COLO668 (cell line): ENCODE measurements around the gene DCLK1.
A peak's percentile ranks its signal among the peaks of the same experiment; 100 is the strongest.

Experiments
- DNase-seq: peaks from one replicate; lab custom pipeline; 2025; ENCODE audit not compliant: unreplicated experiment; lab: John Stamatoyannopoulos, UW

The DCLK1 gene

DNA sequence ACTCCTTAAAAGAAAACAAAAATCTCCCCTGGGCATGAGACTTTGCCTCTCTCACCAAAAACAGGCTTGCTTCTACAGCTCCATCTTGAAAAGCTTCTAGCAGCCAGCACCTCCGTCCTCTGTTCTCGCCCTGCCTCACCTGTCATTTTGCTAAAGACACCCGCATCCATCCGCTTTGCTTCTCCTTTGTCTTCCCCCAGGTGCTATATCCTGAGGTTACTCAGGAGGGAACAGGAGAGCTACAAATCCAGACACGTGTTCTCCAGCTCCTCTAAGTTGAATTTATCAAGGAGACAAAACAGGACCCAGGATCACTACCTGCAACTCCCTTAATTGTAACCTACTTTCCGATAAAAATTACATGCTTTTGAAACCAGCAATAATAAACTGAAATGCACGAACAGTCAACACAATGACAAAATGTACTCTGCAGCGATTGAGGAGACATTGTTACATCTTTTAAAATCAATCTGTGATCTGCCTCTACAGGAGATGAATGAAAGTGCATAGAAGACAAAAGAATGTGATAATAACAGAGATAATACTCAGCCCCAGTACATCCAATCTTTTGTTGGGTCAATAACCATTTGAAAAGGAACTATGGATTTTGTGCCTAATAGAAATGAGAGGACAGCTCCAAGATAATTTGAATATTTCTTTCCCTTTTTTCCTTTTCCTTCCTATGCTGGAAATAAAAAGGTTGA, 221.2 kb downstream of the DCLK1 start:
- DNase-seq: no peak

DNA sequence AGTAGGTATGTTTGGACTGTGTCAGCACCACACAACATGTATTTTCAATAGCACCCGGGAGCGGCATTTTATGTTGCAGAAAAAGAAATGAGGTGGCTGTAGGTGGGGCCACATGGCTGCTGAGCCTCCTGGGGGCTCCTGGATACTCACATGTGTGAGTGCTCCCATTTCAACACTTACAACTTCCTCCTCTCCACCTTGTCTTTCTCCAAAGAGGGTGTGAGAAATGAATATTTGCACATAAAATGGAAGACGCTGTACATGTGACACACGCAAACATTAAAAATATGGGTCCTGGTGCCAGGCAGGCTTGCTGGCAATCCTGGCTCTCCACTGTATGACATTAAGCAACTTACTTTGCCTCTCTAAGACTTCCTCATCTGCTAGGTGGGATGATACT, 222.1 kb downstream of the DCLK1 start:
- DNase-seq: no peak

DNA sequence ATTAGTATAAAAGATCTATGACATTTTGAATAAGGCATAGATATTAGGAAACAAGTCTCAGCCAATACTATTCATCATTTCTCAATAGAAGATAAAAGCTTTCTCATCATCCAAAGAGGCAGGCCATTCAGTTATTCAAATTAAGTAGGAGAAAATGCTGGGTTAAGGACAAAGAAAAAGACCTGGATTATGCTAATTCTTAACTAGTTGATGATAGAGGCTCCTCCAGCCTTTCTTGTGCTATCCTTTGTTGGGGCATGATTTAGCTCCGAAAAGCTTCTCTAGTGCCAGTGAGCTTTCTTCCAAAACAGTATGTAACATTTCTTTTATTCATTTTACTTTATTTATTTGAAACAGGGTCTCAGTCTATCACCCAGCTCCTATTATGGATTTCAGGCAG, 223.0 kb downstream of the DCLK1 start:
- DNase-seq: no peak

DNA sequence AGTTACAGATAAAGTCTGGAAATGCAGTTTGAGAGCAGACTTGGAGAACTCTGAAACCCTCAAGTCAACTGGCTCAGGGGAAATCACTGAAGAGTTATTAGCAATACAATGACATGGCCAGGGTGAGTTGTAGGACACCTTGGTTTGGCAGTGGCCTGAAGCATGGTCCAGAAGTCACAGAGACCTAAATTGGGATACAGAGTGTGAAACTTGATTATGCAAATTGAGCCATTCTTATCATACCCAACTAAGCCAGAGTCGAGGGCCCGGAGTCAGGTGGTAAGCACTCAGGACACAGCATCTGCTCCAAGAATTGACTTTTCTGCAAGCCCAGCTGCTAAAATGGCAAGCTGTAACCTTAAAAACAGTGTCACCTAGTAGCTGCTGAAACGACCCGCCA, 224.5 kb downstream of the DCLK1 start:
- DNase-seq: no peak

DNA sequence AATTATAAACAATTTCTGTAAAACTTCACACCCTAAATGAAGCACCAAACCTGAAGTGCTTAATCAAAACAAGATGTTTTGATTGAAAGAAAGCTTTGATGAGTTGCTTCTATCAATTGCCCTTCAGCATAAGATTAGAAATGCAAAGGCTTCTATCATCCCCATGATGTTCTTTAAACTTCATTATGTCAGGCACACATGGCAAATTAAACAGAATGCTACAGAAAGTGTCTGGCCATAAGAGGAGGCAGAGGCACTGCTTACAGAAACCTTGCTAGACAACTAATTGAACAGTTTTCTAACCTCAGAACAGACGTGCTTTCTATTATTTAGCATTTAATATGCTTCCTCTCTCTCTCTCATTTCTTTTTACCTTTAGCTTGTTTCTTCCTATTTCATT, 228.1 kb downstream of the DCLK1 start:
- DNase-seq: no peak

DNA sequence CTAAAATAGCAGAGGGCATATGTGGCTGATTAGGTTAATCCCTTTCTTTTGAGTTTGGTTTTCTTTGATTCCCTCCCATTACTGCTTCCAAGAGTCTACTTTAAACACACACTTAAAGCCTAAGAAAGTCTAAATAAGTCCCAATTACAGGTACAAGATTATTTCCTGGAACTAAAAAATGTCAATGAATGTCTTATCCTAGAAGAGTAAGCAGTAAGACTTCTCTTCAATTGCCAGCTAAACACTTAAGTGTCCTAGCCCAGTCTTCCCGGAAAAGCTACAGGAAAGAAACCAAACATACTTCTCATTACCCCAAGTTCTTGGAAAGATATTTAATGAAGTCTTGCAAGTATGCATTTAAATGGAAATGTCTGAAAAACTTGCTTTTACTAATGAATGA, 233.1 kb downstream of the DCLK1 start:
- DNase-seq: no peak

DNA sequence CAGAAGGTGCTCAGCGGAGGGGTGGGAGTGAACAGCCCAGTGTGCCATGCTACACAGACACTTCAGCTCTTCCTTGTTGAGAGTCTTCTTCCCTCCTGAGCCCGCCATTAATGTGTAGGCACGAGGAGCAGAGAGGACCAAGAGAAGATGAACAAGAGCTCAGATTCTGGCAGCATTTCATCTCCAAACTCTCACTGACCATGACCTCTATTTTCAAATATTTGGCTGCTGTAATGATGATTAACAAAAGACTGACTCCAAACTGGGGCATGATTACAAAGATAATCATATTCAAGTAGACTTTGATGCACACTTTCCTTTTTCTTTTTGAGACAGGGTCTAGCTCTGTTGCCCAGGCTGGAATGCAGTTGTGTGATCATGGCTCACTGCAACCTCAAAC, 236.5 kb downstream of the DCLK1 start:
- no peak for DNase-seq

DNA sequence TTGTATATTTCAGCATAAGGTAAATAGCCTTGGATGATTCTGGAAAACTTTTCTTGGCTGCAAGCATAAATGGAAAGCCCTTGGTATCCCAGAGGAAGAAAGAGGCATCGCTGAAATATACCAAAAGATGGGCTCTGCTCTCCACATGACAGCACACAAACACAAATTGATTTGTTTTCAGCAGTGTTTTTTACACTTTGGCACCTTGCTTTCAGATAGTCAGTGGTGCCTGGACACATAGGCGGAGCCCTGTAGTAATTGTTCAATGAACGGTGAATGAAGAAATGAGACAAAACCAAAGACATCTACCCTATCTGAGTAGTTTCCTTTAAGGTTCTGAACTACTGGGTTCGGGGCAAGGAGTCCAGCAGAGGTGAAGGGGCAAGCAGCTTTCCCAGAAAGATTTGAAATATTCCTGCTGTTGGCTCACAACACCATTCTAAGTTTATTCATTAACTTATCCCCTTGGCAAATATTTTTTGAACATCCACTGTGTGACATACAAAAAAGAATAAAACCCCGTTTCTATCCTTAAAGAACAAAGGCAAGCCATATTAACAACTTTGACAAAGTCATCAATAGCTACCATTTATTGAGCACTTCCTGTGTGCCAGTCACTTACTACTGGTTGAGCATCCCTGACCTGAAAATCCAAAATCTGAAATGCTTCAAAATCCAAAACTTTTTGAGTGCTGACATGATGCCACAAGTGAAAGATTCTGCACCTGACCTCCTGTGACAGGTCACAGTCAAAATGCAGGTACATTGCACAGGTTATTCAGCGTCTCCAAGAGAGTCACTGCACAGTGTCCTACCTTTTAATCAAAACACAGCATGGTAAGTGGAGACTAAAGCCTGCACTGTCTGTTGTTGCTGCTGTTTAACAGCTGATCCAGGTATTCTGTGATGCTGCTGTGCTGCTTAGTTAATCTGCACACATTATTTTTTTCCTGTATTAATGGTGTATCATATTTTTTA, 238.1 kb downstream of the DCLK1 start:
- DNase-seq: no peak

DNA sequence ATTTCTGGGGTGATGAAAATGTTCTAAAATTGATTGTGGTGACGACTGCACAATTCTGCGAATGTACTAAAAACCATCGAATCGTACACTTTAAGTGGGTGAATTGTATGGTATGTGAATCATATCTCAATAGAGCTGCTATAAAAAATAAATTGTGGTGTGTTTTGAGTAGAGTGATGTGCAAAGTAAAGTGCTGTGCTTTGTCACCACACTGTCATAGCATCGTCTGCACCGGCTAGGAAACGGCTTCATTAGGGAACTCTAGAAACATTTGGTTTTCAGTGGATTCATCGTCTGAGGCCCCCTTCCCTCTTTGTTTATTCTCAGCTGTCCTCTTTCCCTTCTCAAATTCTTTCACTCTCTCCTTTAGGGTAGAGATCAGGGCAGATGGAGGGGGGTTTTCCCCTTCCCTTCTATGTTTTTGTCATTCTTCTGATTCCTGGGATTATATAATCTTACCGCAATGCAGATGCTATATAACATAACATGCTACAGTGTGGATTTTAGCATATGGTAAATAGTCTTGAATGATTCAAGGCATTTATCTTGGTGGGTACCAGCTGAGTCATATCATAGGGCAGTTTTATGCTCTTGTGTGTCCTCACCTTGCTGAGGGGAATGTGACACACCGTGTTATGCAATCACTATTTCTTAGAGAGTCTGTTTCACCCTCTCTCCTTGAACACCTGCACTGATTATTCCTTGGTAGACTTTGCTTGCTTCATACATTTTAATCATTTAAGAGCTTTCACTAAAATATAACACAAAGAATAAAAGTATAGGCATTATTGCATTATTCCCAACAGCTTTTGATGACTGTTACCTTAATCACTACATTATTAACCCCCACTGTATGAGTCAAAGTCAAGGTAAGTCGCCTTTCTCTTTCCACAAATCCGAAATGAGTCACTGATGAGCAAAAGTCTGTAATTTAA, 239.4 kb downstream of the DCLK1 start:
- no peak for DNase-seq

DNA sequence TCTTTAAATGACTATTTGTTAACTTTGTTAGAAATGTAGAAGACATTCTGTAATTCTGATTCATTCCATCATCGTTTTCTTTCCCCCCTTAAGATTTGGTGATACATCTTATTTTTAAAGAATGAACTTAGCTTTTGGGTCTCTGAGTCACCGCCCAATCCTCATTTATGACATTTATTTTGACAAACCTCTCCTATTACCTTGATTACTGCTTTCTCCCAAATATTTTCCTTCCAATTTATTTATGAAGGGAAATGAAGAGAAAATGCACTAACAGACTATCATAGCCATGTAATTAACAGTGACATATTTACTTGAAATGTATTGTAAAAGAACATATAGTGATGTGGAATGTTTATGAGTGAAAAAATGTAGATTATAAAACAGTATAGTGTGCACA, 241.6 kb downstream of the DCLK1 start:
- no peak for DNase-seq

DNA sequence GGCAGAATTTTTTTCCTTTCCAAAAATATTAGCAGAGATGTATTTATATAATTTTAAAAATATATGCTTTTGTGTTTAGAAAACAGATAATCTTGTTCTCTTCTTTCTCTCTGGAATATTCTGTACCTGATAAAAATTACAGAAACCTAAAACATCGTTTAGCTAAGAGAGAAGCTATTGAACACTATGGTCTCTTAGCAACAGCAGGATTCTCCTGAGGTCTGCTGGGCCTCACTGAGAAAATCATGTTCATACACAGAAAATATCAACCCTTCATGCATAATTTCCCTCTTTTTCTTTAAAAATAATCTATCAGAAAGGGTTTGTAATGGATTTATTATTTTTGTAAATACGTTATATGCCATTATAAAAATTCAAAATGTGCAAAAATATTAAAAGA, 242.2 kb downstream of the DCLK1 start:
- DNase-seq: no peak

DNA sequence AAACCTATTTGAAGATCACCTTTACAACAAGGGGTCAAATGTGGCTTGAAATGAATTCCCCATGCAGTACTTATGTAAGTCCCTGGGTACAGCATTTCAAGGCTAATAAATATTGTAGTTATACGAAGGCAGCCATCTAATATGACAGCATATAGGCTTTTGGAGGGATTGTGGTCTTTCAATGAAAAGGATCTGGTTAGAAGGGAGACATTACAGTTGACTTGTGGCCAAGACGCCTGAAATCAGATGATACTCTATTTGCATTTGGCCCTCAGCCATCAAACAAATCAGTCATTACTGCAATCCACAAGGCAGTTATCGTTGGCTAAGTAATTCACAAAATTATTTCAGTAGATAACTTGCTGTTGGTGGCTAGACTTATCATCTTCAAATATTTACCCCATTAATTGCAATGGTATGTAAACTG, 242.7 kb downstream of the DCLK1 start:
- DNase-seq: no peak

DNA sequence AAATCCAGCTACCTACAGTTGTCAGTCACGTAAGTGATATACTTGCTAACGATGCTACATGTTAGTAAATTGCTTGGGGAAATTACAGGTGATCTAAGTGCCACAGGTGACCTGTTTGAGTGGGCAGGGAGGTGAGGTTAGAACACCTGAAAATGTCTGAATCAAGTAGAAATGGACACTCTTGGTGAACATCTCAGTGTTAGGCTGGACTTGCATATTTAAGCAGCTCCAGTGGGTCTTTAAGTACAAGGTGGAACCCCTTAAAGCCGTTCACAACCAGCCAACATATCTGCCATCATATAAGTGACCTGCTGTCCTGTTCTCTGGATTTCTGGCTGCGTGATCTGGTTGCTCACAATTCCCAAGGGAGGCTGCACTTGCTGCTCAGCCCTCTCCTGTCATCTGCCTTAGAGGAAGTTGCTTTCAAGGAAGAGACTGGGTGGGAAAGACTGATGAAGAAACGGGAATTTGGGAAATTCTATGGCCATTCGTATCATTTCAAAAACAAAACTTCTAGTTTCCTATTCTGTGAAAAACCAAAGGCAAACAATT, 244.0 kb downstream of the DCLK1 start:
- no peak for DNase-seq

DNA sequence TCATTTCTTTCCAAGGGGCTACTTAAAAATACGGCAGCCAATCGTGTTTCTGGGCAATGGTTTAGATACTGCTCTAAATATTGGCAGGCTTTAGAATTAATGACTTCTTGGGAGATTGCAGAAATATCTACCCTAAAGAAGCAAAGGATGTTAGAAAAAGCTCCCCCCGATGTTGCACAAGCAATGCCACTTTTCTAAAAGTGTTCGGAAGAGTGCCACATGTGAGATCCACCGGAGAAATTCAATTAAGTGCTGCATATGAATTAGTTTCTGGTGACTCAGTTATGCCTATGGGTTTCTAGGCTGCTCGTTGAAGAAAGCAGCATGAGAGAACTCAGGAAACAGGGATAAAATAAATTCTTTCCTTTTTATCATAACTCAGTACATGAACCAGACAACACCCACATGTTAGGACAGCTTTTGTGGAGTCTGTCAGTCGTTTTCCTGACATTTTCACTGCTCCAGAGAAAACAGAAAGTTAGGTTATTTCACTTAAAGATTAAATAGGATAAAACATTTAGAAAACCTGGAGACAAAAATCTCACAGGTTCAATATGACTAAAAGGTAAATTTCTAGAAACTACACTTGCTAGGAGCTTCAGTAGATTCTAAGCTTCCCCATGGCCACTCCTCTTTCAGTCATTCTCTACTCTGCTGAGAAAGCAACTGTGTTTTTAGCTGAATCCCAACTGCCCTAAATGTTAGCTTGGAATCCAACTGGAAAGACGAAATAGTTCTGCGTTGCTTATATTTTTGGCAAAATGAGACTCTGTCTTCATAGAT, 244.7 kb downstream of the DCLK1 start:
- no peak for DNase-seq

DNA sequence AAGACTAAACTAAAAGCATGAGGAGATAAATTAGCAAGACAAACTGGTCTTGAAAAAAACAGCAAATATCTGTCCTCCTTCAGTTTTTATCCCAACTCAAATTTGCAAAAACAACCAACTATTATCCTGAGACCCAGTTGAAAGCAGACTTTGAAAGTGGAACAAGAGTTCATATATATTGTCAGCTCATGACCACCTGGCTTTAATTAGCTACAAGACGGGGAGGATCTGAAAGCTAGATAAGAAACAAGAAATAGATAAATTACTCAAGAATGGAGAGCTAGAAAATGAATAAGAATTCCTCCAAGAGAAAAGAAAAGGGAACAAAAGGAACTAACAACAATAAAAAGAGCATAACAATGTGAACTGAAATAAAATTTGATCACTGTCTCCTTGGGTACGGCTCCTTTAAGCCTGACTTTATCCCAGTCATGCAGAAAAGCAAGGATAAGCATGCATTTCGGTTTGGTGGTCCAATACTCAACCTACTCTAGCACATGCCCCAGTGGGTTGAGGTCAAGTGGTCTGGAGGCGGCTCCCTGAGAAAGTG, 246.9 kb downstream of the DCLK1 start:
- no peak for DNase-seq

DNA sequence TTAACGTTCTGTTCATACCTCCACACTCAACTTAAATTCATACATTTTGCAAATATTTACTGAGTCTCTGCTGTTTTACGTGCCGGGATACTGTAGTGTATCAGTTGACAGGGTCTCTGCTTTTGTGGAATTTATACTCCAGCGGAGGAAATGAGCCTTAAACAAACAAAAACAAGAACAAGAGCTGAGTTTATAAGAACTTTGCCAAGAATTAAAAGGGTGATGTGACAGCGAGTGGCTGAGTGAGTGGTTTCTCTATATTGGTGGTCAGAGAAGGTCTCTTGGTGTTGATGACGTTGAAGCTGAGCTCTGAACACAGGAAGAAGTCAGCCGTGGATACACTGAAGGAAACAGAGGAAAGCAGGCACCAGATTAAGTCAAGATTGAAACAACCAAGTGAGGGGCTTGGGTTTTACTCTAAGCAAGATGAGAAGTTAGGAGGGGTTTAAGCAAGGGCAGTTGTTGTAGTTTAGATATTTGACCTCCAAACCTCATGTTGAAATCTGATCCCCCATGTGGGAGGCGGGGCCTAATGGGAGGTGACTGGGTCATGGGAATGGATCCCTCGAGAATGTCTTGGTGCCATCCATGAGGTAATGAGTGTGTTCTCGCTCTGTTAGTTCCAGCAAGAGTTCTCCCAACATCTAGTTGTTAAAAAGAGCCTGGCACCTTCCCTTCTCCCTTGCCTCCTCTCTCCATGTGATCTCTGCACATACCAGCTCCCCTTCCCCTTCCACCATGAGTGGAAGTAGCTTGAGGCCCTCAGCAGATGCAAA, 248.3 kb downstream of the DCLK1 start:
- DNase-seq: no peak

DNA sequence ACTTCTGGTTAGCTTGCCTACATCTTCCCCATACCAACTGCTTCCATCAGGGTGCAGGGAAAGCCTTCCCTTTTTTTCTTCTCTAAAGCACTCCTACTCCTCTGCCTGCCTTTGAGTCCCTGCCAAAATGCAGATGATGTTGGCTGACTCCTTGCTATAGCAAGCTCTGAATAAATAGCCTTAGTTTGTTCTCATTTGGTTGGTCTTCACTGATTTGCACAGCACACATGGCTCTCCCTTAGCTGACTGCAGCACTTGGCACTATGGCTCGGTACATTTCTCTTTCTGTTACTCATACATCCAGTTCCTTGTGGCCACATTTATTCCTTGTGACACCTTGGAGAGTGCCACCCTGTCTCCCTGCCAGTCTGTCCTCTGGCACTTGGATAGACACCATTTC, 249.8 kb downstream of the DCLK1 start:
- DNase-seq: peak; percentile 54

DNA sequence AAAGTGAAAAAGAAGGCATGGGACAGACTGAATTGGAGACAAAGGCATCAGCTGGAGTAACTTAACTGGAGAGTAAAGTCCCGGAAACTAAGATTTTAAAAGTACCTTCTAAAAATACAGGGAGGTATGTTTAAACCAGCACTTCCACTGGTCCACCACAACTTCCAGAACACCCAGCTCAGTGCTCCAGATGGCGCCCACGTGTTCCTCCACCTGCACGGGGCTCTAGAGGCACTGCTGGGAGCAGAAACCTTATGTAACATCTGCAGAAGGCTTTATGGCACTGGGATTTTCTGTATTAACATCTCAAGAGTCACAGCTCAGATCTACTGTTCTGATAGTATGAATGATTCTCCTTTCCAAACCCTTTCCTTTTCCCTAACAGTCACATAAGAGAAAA, 252.1 kb downstream of the DCLK1 start:
- DNase-seq: no peak

DNA sequence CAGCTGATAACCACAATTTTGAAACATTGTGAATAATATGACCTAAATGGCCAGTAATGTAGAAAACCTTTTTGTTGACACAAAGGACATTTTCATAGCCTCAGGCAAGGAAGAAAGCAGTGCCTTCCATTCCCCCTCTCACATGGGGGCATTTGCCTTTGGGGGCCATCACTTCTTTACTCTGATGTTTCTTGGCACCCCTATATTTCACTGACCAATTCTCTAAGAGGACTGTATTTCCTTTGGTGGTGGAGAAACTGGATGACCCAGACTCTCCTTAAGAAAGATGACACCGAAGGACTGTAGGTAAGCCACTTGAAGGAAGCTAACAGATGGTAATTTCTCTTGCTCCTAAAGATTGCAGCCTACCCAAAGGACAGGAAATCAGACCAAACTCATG, 254.6 kb downstream of the DCLK1 start:
- no peak for DNase-seq
